ENCODE results near the gene LRBA. TPM values are rescaled to one million over a fixed set of nuclear protein-coding genes. Genes with fewer than 3 reads are reported as not detected.

LRBA gene
- total and polyA plus RNA-seq, 2 donors (not counting 3 experiments of a cell fraction or from before 2014, with no cell fraction given), result 18.0 to 35.1 TPM

- FAIRE-seq (no peak), DNase-seq (ENCODE audit: low read depth, low spot score) (no peak)
- H3K9me3 ChIP-seq (replicated peaks; ENCODE audit: control insufficient read depth, insufficient read depth, low read length), result no peaks in the 10 kb centered on the region
- POLR2A ChIA-PET, result no interaction called here
- no peak overlapping the region for H2AFZ ChIP-seq (ENCODE audit: low read depth, low read length)
- no peak for TF ChIP-seq MYC (IDR thresholded peaks at IDR 0.05; ENCODE audit: low read depth, low read length)
- no peaks in the 10 kb centered on the region for H3K79me2 ChIP-seq (ENCODE audit: control insufficient read depth, insufficient read depth, low read length)
- CTCF ChIA-PET, result interaction anchor here (0.8 to 1.1 kb wide), 2 partner anchors 32 to 47 kb away, joined by 3 to 4 read pairs; no protein-coding TSS in a partner anchor
- H3K9me1 ChIP-seq (replicated peaks; ENCODE audit: control insufficient read depth, extremely low read depth, insufficient read depth, low read length), result no peaks in the 10 kb centered on the region
- H3K36me3 ChIP-seq (ENCODE audit: control insufficient read depth in 2 of 2, extremely low read depth in 1 of 2, insufficient read depth in 2 of 2, low read length in 2 of 2), result no peaks in the 10 kb centered on the region
- H3K4me3 ChIP-seq (replicated peaks in 1 of 3; ENCODE audit: insufficient read depth in 1 of 3, low read depth in 1 of 3, low read length in 3 of 3), result no peak overlapping the region
- no peaks in the 10 kb centered on the region for H3K4me1 ChIP-seq (ENCODE audit: control insufficient read depth, extremely low read depth, insufficient read depth, low read length)
- no peaks in the 10 kb centered on the region for H3K27me3 ChIP-seq (ENCODE audit: control insufficient read depth in 2 of 2, insufficient read depth in 2 of 2, low read length in 2 of 2)
- H3K9ac ChIP-seq (replicated peaks; ENCODE audit: extremely low read depth, insufficient read depth, low read length), result no peak overlapping the region
- intact Hi-C loops (cut with micrococcal nuclease) (no loop called here), dilution Hi-C loops (cut with MboI; ENCODE audit: extremely low pct_ligation_motif_present, low sequenced_read_pairs) (no loop called here)
- no peaks in the 10 kb centered on the region for H4K20me1 ChIP-seq (replicated peaks; ENCODE audit: control insufficient read depth, extremely low read depth, insufficient read depth, low read length)
- BruUV-seq (replicated peaks), result no TSS peak
- no peak overlapping the region for H3K27ac ChIP-seq (ENCODE audit: insufficient read depth, low read depth, low read length)
- no peak overlapping the region for H3K4me2 ChIP-seq (ENCODE audit: insufficient read depth, low read length)
These were observed 194.7 kb downstream of the LRBA start for GRCh38 chr4:150820409-150820808.

- H3K4me1 ChIP-seq (ENCODE audit: control insufficient read depth, extremely low read depth, insufficient read depth, low read length), result no peaks in the 10 kb centered on the region
- no peaks in the 10 kb centered on the region for H3K27me3 ChIP-seq (ENCODE audit: control insufficient read depth in 2 of 2, insufficient read depth in 2 of 2, low read length in 2 of 2)
- no peak overlapping the region for H3K27ac ChIP-seq (ENCODE audit: insufficient read depth, low read depth, low read length)
- DNase-seq (ENCODE audit: low read depth, low spot score) (peak; percentile 49), FAIRE-seq (no peak)
- intact Hi-C loops (cut with micrococcal nuclease) (no loop called here), dilution Hi-C loops (cut with MboI; ENCODE audit: extremely low pct_ligation_motif_present, low sequenced_read_pairs) (no loop called here)
- no peak overlapping the region for H3K4me3 ChIP-seq (replicated peaks in 1 of 3; ENCODE audit: insufficient read depth in 1 of 3, low read depth in 1 of 3, low read length in 3 of 3)
- ChIA-PET POLR2A (no interaction called here), CTCF (no interaction called here)
- H3K79me2 ChIP-seq (ENCODE audit: control insufficient read depth, insufficient read depth, low read length), result no peaks in the 10 kb centered on the region
- no peak overlapping the region for H2AFZ ChIP-seq (ENCODE audit: low read depth, low read length)
- TF ChIP-seq JUN (IDR thresholded peaks at IDR 0.05; ENCODE audit: borderline replicate concordance, insufficient read depth, insufficient read length, low read depth), result no peak
- no peak for TF ChIP-seq EZH2 (IDR thresholded peaks at IDR 0.05; ENCODE audit: borderline replicate concordance, low read depth, low read length, severe bottlenecking)
- no peak for TF ChIP-seq MYC (IDR thresholded peaks at IDR 0.05; ENCODE audit: low read depth, low read length)
- no peak for TF ChIP-seq CTCF (IDR thresholded peaks at IDR 0.05; ENCODE audit: extremely low read depth in 1 of 2, insufficient read depth in 1 of 2, low read depth in 1 of 2, low read length in 2 of 2)
- no peak for TF ChIP-seq GATA2 (IDR thresholded peaks at IDR 0.05; ENCODE audit: insufficient read depth, insufficient read length, low read depth, low read length)
- TF ChIP-seq MAX (IDR thresholded peaks at IDR 0.05; ENCODE audit: insufficient read depth, insufficient read length), result no peak
- no peak for TF ChIP-seq FOS (IDR thresholded peaks at IDR 0.05; ENCODE audit: borderline replicate concordance, insufficient read depth, low read length)
- TF ChIP-seq POLR2AphosphoS5 (IDR thresholded peaks at IDR 0.05; ENCODE audit: insufficient read depth, low read depth, low read length), result no peak
- TF ChIP-seq POLR2A (IDR thresholded peaks at IDR 0.05; ENCODE audit: low read depth, low read length), result no peak
- H3K9me1 ChIP-seq (replicated peaks; ENCODE audit: control insufficient read depth, extremely low read depth, insufficient read depth, low read length), result no peaks in the 10 kb centered on the region
- no peaks in the 10 kb centered on the region for H4K20me1 ChIP-seq (replicated peaks; ENCODE audit: control insufficient read depth, extremely low read depth, insufficient read depth, low read length)
- BruUV-seq (replicated peaks), result no TSS peak
- no peaks in the 10 kb centered on the region for H3K36me3 ChIP-seq (ENCODE audit: control insufficient read depth in 2 of 2, extremely low read depth in 1 of 2, insufficient read depth in 2 of 2, low read length in 2 of 2)
- no peak overlapping the region for H3K9ac ChIP-seq (replicated peaks; ENCODE audit: extremely low read depth, insufficient read depth, low read length)
- no peaks in the 10 kb centered on the region for H3K9me3 ChIP-seq (replicated peaks; ENCODE audit: control insufficient read depth, insufficient read depth, low read length)
- H3K4me2 ChIP-seq (ENCODE audit: insufficient read depth, low read length), result no peak overlapping the region
These were observed 196.4 kb downstream of the LRBA start for GRCh38 chr4:150818661-150819060.
